AG20443 (cell line): ENCODE results near the gene SNRK.

Source experiments
- DNase-seq: peaks from one replicate; pipeline ENCODE4 v3.0.0; 2012; ENCODE audit warnings: low spot score, mixed read lengths

Gene SNRK

DNA sequence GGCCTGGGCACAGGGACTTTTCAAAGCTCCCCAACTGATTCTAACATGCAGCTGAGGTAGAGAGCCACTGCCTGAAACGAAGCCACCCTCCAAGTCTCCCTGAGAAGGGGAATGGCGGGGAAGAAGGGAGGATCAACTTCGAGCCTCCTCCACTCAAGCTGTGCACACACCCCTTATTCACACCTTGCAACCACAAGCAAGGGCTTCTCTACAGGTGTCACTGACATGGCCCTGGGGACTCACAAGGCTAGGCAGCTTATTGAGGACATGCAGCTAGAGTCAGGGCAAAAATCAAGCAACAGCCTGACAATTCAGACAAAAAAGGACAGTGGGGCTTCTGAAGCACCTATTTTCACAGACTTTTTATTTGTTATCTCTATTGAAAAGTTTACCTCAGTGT lies 85.2 kb downstream of the SNRK start:
- DNase-seq, result no peak

DNA sequence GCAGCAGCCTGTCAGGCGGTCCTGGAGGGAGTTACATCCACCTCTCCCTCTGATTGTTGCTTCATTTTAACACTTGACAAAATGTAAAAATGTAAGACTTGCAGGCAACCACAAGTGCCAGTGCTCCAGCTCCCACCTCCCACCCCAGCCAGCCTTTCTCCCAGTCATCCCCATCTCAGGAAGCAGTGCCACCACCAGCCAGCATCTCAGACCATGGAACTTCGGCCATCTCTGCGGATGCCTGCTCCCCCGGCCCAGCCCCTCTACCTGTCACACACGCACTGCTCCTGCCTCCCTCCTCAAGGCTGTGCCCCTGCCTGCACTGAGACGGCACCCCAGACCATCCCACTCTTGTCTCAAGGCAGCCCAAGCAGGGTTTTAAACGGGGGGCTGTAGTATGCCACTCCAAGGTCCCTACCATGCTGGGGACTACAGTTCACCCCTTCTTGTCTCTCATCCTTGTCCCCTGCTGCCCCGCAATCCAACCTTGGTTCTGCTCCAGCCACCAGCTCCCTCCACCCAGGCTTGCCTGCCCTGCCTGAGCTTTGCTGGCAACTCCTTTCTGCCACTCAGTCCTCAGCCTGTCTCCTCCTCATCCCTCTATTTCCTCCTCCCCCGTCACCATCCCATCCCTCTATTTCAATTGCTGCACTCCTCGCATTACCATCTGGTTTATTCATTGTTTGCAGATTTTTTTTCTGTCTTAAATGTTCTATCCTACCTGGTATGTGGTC lies 85.8 kb downstream of the SNRK start:
- DNase-seq, result no peak

DNA sequence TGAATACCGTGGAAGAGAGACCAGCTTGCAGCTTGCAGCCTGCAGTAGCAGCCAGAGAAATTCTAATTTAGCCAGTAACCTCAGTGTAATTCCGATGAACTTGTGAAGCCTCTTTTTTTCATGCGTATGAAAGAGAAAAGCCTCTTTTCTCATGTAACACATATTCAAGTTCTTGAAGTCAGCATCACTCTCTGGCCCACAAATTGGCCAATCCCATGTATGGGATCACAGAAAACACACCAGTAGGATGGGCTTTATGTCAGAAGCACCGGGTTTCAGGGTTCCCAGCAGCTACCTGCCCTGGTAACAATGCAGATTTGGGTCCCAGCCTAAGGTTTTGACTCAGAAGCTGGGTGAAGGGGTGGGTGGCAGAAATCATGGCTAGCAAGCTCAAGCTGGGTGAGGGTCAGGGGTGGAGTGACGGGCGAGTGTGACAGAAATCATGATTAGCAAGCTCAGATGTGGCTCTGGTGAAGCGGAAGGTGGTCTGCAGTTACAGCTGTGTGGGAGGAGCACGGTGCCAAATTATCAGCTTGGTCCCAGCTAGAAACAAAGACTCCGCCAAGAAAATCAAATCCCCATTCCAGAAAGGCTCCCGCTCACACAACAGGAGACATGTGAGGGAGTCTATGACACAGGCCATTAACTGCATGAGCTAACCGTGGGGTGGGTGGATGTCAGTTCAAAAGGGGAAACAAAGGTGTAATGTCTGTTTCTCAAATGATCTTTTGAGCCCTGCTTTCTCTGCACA lies 86.6 kb downstream of the SNRK start:
- DNase-seq, result no peak

DNA sequence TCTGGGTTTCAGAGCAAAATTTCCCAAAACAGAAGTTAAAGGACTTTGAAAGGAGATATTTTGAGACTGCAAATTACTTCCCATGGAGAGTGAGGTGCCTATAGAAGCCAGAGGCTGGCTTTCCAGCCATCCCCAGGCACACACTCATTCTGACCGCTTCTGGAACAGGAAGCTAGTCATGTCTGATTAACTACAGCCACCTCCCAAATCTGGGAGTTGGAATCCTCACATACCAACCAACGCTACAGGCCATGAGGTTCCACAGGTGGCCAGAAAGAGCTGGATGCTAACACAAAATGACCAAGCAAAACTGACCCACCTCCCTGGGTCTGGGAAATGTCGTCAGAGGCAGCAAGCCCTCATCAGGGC lies 87.2 kb downstream of the SNRK start:
- DNase-seq, result no peak

DNA sequence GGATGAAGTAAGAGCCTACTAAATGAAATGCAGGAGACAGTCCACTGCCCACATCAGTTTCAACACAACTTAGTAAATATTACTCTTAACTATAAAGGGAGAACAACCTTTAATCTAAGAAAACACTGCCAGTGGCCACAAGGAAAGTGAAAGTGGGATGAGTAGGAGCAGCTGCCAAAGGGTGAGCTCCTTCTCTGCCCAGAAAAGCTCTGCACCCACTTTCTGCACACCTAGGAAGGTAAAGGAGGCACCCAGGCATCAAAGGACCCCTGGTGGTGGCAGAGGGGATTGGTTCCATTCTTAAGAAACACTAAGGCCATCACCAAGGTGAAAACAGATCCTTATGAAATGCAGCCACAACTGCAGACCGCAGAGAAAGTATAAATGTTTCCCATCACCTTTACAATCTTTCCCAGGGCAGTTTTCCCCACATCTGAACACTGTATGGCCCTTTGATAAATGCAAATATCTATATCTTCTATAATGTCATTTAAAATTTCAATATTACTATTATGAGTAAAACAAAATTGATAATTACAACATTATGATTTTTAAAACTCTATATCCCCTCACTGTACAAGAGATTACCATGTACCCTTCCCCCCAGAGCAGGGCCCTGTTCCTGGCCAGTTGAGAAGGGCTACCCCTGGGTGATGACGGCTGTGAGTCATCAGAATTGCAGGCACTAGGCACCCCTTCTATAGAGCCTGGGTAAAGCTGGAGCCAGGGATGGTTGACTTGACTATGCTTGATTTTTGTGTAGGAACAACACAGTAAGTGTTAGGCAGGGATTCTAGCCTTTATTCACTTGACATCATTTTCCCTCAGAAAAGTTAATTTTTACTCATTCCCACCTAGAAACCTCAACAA lies 92.0 kb downstream of the SNRK start:
- no peak for DNase-seq

DNA sequence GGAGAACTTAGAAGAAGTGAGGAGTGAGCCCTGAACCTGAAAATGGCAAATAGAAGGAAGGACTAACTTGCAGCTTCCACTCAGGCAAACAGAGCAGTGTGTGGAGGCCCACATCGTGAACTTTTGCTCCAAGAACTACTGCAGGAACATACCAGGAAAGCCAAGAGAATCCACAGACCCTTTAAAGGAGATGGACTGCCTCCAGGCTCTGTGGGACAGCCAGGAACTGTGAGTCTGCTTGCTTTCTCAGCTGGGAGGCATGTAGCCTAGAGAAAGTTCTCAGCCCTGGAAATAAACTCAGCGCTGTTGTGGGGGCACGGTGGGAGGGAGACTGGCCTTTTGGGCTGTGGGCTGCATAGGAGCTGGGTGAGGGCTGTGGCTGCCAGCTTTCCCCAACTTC lies 93.0 kb downstream of the SNRK start:
- DNase-seq, result peak; percentile 51

DNA sequence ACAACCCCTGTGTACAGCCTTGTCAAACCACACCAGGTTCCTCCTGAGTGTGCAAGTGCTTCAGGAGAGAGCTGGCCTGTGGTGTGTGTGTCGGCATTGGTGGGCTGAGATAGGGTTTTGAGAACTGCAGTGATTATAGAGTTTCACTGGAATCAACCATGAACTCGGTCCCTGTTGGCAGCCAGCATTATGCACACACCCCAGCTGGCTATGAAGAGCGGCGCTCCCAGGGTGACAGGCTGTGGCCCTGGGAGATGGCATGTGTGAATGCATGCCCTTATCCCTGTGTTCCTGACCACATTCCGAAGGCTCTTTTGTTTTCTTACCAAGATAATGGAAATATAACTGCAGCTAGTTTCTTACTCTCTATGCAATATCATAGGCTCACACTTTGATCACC lies 101.8 kb downstream of the SNRK start:
- DNase-seq, result no peak

DNA sequence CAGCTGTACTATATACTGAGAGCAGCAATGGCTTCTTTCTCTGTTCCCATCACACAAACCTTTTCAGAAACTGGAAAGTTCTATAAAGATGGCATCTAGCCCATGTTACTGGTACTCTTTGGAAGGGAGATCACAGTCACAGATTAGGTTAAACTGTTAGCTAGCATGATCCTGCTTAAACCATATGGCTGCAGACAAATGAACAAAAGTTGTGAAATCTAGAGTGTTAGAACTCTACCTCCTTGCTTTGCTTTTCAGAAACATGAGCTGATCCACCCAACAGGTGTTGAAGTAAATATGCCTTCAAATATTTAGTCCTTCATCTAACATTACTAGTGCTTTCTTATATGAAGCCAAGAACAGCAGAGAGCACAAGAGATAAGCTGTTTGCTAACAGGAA lies 102.6 kb downstream of the SNRK start:
- no peak for DNase-seq

DNA sequence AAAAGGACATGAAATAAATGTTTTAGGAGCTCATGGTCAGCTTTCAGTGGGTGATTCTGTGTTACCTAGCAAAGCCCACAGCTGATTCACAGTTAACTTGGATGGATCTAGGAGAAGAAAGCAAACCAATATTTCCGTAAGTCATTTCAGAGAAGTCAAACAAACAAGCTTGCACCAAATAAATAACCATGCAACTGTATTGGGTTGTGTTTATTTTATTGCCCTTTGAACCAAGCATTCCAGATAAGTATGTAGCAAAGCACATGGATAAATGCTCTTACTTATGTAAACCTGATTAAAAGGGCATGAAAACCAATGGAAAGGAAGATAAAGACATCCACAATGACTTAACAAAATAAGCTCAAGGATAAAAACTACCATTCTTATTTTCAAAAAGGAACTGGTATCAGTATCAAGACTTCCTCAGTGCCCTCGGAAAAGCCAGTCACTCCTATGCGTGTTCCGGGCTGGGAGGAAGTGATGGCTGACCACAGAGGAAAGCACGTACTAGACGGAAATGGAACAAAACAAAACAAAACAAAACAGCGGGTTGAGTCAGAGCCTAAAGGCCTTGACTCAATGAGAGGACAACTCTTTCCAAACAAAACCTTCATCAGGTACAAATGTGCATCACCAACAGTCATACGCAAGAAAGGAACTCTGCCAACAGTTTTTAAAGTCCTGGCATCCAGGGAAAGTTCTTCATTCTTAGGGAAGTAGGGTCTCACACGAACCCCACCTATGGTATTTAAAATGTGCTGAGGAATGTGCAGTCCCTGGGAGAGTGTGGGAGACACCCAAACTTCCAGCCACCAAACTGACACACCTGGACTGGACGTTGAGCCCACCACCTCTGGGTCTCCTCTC lies 103.3 kb downstream of the SNRK start:
- DNase-seq, result no peak

DNA sequence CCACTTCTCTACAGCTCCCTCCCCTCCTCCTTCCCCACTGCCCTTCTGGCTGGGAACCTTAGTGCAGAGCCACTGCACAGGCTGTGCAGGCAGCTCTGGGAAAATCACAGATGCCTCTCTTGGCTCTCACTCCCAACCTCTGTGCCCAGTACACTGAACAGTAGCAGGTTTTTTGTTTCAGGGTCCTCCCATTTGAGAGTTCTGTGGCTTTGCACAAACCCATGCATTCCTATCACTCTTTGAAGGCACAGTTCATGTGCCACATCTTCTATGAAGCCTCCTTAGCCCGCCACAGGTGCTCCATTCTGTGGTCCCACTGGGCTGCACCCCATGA lies 103.9 kb downstream of the SNRK start:
- no peak for DNase-seq

DNA sequence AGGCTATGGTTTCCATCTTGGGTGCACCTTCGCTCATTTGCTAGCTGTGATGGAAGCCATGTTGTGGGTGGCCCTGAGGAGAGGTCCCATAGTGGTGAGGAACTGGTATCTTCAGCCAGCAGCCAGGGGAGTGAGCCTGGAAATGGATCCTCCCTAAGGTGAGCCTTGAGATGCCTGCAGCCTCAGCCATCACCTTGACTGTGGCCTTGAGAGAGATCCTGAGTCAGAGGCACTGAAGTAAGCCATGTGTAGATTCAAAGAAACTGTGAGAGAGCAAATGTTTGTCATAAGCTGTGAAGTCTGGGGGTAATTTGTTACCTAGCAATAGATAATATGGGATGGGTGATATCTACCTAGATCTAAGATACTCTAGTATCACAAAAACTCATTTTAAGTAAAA lies 105.3 kb downstream of the SNRK start:
- no peak for DNase-seq

DNA sequence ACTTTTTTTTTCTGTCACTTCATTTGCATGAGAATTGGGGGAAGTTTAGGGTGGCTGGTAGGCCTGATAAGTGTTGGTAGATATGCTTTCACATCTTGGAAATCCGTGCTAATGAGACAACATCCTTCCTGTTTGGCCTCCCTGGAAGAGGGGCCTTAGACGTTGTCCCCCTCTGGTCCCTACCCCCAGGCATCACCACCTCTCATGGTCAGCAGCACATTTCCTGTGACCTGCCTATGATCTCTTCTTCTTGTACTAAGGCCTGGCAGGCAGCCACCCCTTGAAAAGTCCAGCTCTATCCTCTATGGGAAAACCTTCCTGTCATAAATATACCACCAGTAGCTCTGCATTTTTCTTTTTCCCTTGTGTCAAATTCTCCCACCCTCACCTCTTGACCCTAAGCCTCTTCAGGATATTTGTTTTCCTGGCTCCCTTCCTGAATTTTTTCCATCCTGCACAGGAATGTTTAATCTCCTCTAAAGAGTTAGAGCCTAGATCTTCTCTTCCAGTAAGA lies 107.8 kb downstream of the SNRK start:
- DNase-seq, result no peak

DNA sequence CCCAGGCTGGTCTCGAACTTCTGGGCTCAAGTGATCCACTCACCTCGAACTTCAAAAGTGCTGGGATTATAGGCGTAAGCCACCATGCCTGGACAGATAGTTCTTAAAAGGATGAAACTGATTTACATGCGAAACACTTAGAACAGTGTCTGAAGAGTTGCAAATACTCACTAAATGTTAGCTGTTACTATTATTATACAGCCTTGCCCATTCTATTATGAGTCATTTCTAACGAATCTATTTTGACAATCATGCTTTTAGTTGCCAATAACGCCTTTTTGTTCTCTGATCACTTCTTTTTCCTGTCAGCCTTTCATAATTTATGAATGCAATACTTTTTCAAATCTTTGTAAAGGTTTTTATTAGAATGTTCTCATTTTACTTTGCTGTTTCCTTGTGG lies 112.7 kb downstream of the SNRK start:
- DNase-seq, result no peak

DNA sequence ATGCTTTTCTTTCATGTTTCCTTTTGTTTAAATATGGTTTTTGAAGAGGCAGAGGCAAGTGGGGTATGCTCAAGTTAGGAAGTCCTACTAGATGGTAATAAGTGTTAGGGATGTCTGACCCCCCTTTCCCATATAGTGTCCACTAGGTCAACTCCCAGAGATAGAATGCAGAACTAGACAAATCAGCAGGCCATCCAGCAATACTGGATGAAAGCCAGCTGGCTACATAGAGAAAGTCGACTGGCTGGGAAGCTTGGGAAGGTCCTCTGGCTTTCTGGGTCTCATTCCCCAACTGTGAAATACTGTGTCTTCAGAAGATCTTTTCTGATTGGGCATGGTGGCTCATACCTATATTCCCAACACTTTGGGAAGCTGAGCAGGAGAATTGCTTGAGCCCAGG lies 113.8 kb downstream of the SNRK start:
- no peak for DNase-seq
